Omental fat pad (tissue), 4 donors: ENCODE results near the gene TOLLIP. TPM values are rescaled to one million over a fixed set of nuclear protein-coding genes. Genes with fewer than 3 reads are reported as not detected.

ENCODE experiments used
- ATAC-seq: fragments of 150-250 bp; one replicate; pipeline ENCODE4 v1.9.1; 2016; ENCODE audit warnings: mild to moderate bottlenecking, moderate library complexity; ENCODE audit not compliant: low FRiP score
- DNase-seq: peaks from one replicate; pipeline ENCODE4 v3.0.0-alpha.2; 2019; ENCODE audit warnings: low spot score
- CTCF ChIP-seq, 3 donors: fragments of 450-650 bp; IDR thresholded peaks; one replicate each; pipeline ENCODE4 v1.5.1; 2016 to 2017; ENCODE audit warnings: antibody characterized with exemption in 3 of 3, mild to moderate bottlenecking in 3 of 3, moderate library complexity in 2 of 3
- total RNA-seq, 4 donors: library from RNA; depleted of rRNA; stranded (reverse); fragments of >200 nt; gene quantifications; one replicate each; pipeline ENCODE4 v1.1.0, GENCODE V29; 2016

The TOLLIP gene
- total RNA-seq, 4 donors from 2014 or later = 33.6 to 52.8 (median 39.9) TPM

GRCh38 chr11:1283906-1284305, 25.5 kb downstream of the TOLLIP start:
- no peak for DNase-seq
- TF ChIP-seq CTCF (IDR thresholded peaks at IDR 0.05) = no peak
- ATAC-seq = no peak

- no peak for TF ChIP-seq CTCF (IDR thresholded peaks at IDR 0.05)
- ATAC-seq (no peak), DNase-seq (no peak)
Measured at GRCh38 chr11:1283091-1283511, 26.3 kb downstream of the TOLLIP start.

GRCh38 chr11:1281974-1282365, 27.5 kb downstream of the TOLLIP start:
- no peak for TF ChIP-seq CTCF (IDR thresholded peaks at IDR 0.05)
- DNase-seq (no peak), ATAC-seq (no peak)

GRCh38 chr11:1281326-1281973, 28.0 kb downstream of the TOLLIP start:
- TF ChIP-seq CTCF (IDR thresholded peaks at IDR 0.05) = no peak
- no peak for DNase-seq
- no peak for ATAC-seq

- DNase-seq = no peak
- TF ChIP-seq CTCF (IDR thresholded peaks at IDR 0.05) = no peak
- no peak for ATAC-seq
Measured at GRCh38 chr11:1280116-1281035, 29.1 kb downstream of the TOLLIP start.

GRCh38 chr11:1279674-1280055, 29.8 kb downstream of the TOLLIP start:
- DNase-seq (no peak), ATAC-seq (no peak)
- TF ChIP-seq CTCF (IDR thresholded peaks at IDR 0.05) = no peak
